ENCODE data around the gene YTHDC1. TPM values are rescaled to one million over a fixed set of nuclear protein-coding genes. Genes with fewer than 3 reads are reported as not detected.
"Not testable (repeated sequence)": the region's sequence is repeated elsewhere in the genome, so short reads cannot be mapped to it uniquely, and the experiment has no call there.

YTHDC1 gene
- 127 TPM for total RNA-seq

GRCh38 chr4:68349649-68350360 is at the start of gene YTHDC1:
Gene YTHDC1, minus strand, starts transcription at chr4:68350090. Its CDS starts 337 bp downstream, at chr4:68349753.
- DNase-seq (ENCODE audit: low spot score), result peak; percentile 99
- ATAC-seq, result peak; percentile 100
- intact Hi-C loops (cut with DNase I), result no loop called here

DNA sequence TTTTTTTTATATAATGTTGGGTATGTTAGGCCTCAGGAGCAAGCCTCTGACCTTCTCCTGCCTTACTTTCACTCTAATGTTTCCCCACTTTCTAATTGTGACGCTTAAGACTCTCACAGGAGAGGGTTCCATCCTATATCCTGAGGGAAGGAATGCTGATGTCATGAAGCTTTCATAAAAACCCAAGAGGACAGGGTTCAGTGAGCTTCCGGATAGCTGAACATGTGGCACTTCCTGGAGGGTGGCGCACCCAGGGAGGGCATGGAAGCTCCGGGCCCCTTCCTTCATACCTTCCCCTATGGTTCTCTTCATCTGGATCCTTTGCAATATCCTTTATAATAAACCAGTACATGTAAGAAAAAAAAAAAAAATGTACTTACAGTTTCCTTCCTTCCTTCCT is 49.4 kb upstream of the YTHDC1 start:
- intact Hi-C loops (cut with DNase I), result no loop called here
- DNase-seq (ENCODE audit: low spot score), result no peak
- no peak for ATAC-seq

GRCh38 chr4:68396756-68397155 is 46.9 kb upstream of the YTHDC1 start:
- no peak for ATAC-seq
- intact Hi-C loops (cut with DNase I), result no loop called here
- no peak for DNase-seq (ENCODE audit: low spot score)

DNA sequence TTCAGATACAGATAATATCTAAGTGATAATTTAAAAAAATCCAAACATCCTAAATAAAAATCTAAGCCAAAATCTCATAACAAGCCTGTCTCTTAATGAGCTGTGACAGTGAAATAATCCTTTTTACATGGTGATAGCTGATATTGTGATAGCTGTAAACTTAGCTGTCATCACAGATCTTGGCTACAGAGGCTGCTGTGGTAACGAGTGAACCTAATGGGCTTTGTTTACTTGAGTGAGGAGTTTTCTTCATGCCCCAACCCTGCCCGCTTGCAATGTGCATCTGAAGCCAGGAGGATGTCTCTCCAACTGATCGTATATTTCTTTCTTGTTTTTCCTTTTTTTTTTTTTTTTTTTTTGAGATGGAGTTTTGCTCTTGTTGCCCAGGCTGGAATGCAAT is 41.5 kb upstream of the YTHDC1 start:
- intact Hi-C loops (cut with DNase I), result no loop called here
- ATAC-seq (no peak), DNase-seq (ENCODE audit: low spot score) (no peak)

DNA sequence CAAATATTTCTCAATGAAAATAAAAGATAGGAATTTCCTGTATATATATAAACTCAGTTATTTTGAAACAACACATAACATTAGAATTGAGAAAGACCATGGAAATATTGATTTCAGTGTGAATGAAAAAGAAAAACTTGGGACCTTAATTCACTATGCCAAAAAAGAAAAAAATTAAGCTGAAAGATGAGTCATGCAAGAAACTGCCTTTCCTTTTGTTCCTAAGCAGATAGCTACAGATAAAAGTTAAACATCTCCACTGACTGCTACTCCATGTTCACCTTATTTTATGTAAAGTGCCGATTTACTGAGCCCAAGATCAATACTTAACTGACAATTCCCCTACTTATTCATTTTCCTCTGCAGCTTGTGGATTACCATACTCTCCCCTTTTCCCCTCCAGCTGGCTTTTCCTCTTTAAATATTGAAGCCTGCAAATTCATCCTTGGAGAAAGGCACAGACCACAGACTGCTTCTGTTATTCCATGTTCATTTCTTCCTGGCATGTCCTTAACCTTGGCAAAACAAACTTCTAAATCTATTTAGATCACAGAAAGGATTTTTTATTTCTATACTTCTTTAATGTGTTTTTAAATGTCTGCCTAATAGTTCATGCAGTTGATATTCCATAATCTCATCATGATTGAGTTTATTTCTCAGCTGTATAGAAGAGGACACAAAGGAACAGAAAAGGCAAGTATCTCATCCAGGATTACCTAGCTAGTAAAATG is 40.5 kb upstream of the YTHDC1 start:
- no peak for ATAC-seq
- intact Hi-C loops (cut with DNase I), result no loop called here

GRCh38 chr4:68389386-68389913 is 39.6 kb upstream of the YTHDC1 start:
- ATAC-seq; DNase-seq (ENCODE audit: low spot score); intact Hi-C loops (cut with DNase I): not testable (repeated sequence)

More for the DNA sequence above, 40.5 kb upstream of the YTHDC1 start:
- no peak for DNase-seq (ENCODE audit: low spot score)

DNA sequence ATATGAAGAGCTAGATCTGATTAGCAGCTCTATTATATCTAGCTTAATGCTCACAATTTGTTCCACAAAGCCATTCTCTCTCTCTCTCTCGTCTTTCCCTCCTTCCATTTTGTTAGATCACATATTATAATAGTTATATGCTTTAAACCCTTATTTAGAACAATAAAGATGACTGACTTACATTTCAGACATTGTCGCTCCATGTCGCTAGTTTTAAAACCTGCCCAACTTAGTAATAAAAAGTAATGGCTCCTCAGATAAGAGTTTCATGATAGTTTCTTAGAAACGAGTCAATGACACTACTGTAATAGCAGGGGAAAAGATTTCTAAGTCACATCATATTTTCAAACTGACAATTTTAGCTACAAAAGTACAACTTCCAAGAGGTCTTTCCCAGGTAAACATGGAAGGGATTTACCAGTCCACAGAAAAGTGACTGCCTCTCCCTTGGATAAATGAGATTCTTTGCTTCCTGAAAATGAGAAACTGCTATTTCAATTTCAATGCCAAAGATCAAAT is 38.5 kb upstream of the YTHDC1 start:
- no peak for ATAC-seq
- intact Hi-C loops (cut with DNase I), result no loop called here
- DNase-seq (ENCODE audit: low spot score), result no peak

DNA sequence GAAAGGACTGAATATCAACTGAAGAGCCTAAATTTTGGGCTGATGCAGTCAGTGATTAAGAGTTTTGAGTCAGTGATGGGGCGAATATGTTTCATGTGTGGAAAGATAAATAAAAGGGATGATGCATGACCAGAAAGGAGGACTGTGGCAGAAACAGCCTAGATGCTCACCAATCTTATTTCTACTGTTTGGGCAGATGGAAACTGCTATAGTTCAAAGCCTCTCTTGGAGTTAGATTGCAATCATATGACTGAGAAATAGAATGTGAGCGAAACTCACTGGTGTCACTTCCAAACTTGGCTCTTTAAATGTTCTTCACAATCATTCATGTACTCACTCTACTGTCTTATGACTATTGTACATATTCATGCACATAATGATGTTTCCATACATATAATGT is 35.4 kb upstream of the YTHDC1 start:
- intact Hi-C loops (cut with DNase I), result no loop called here

GRCh38 chr4:68383115-68383514 is 33.2 kb upstream of the YTHDC1 start:
- intact Hi-C loops (cut with DNase I), result no loop called here
- DNase-seq (ENCODE audit: low spot score), result no peak
- no peak for ATAC-seq

More for the DNA sequence above, 35.4 kb upstream of the YTHDC1 start:
- no peak for ATAC-seq
- no peak for DNase-seq (ENCODE audit: low spot score)

- DNase-seq (ENCODE audit: low spot score) (no peak), ATAC-seq (no peak)
- intact Hi-C loops (cut with DNase I), result loop anchor here (10.0 kb wide), 1 partner anchor 103 kb away; no protein-coding TSS in a partner anchor
These were observed 28.3 kb upstream of the YTHDC1 start for GRCh38 chr4:68378226-68378625.

GRCh38 chr4:68375667-68376559 is 26.0 kb upstream of the YTHDC1 start:
- intact Hi-C loops (cut with DNase I), result loop anchor here (10.0 kb wide), 1 partner anchor 101 kb away; no protein-coding TSS in a partner anchor
- DNase-seq (ENCODE audit: low spot score), result no peak

GRCh38 chr4:68373513-68373912 is 23.6 kb upstream of the YTHDC1 start:
- intact Hi-C loops (cut with DNase I), result loop anchor here (10.0 kb wide), 1 partner anchor 99 kb away; no protein-coding TSS in a partner anchor
- ATAC-seq, result peak; percentile 98
- DNase-seq (ENCODE audit: low spot score), result peak; percentile 83

More at GRCh38 chr4:68375667-68376559, 26.0 kb upstream of the YTHDC1 start:
- peak; percentile 49 for ATAC-seq

- intact Hi-C loops (cut with DNase I), result loop anchor here (10.0 kb wide), 1 partner anchor 98 kb away; no protein-coding TSS in a partner anchor
- ATAC-seq (no peak), DNase-seq (ENCODE audit: low spot score) (no peak)
These were observed 22.7 kb upstream of the YTHDC1 start for GRCh38 chr4:68372588-68372987.

DNA sequence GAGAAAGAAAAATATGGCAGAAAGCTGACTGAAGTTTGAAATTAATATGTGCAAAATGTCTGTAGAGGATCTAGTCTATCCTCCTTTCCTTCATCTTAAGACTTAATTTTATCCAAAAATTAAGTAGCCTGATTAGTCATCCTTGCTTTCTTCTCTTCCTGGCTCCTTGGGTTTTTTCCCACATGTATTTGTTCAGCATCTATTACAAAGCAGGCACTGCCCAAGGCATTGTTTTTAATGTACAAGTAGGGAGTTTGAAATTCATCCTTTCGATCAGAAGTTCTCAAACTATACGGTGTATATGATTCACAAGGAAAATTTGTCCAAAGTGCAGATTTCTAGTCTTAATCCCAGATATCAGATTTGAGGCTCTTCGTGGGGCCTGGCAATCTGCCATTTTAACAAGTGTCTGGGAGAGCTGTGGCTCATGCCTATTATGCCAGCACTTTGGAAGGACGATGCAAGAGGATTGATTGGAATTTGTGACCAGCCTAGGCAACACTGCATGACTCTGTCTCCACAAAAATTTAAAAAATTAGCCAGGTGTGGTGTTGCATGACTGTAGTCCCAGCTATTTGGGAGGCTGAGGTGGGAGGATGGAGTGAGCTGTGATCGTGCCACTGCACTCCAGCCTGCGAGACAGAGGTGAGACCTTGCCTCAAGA is 19.4 kb upstream of the YTHDC1 start:
- intact Hi-C loops (cut with DNase I), result no loop called here
- ATAC-seq, result no peak
- no peak for DNase-seq (ENCODE audit: low spot score)

DNA sequence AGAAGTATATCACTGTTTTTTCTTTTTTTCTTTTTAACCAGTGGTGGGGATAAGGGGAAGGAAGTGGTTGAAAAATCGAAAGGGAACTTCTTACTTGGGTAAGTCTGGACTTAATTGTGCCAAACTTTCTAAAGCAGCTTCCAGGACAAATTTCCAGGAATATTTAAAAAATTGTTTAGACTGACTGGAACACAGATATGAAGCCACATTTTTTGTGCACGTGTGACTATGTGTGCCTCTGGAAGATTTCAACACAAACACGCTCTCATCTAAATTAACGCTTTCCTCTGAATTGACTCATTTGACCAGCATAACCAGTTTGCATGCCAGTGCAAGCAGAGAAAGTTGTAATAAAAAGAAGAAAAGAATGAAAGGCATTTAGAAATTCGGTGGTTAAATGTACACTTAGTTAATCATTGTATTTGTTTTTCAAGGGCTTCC is 18.8 kb upstream of the YTHDC1 start:
- intact Hi-C loops (cut with DNase I), result no loop called here
- DNase-seq (ENCODE audit: low spot score) (no peak), ATAC-seq (no peak)

- DNase-seq (ENCODE audit: low spot score) (no peak), ATAC-seq (no peak)
- intact Hi-C loops (cut with DNase I), result no loop called here
These were observed 17.9 kb upstream of the YTHDC1 start for GRCh38 chr4:68367835-68368234.

DNA sequence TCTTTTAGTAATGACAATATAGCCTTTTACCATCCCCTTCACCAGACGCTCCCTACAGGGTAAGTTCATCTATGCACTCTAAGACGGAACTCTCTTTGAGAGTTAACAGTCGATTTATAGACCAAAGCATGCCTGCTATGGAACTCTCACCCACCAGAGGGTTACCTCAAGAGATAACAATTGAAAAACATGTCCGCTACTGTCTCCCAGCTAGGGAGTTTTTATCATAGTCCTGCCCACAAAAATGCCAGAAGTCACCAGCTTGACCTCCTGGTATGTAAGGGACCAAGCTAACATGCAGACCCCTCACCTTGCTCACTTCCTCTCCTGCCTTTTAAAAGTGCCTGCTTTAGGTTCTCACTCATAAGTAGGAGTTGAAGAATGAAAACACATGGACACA is 16.7 kb upstream of the YTHDC1 start:
- intact Hi-C loops (cut with DNase I), result no loop called here
- ATAC-seq, result no peak
- no peak for DNase-seq (ENCODE audit: low spot score)

GRCh38 chr4:68365068-68365467 is 15.2 kb upstream of the YTHDC1 start:
- intact Hi-C loops (cut with DNase I), result no loop called here
- ATAC-seq, result no peak
- DNase-seq (ENCODE audit: low spot score), result no peak
